ENCODE measurements around the gene PDZD7. TPM values are rescaled to one million over a fixed set of nuclear protein-coding genes. Genes with fewer than 3 reads are reported as not detected.

PDZD7 gene
- total RNA-seq, 1 experiment from 2014 or later = 0.30 TPM

GRCh38 chr10:101075775-101076174 lies 44.8 kb upstream of the PDZD7 start:
- Histone ChIP-seq H3K4me3 (ENCODE audit: low read depth, low read length, poor library complexity, severe bottlenecking) (no peak overlapping the region), H3K27ac (ENCODE audit: low read depth, low read length, poor library complexity, severe bottlenecking) (no peak overlapping the region), H3K27me3 (replicated peaks; ENCODE audit: insufficient read depth, low read depth, low read length, poor library complexity) (peaks cover 12% of the 10 kb centered on the region), H3K9me3 (ENCODE audit: low read depth, low read length, poor library complexity, severe bottlenecking) (no peaks in the 10 kb centered on the region), H3K36me3 (ENCODE audit: insufficient read depth, low read length, poor library complexity, severe bottlenecking) (no peaks in the 10 kb centered on the region), H3K4me1 (ENCODE audit: insufficient read depth, low read length, poor library complexity, severe bottlenecking) (no peaks in the 10 kb centered on the region)
- no peak for DNase-seq (ENCODE audit: low spot score)
- CTCF ChIA-PET = no interaction called here
- intact Hi-C loops (cut with micrococcal nuclease; ENCODE audit: unreplicated experiment) = no loop called here
- POLR2A ChIA-PET (ENCODE audit: low non-redundant PET) = no interaction called here
- no TSS peak for BruUV-seq (replicated peaks)
- TF ChIP-seq EZH2 (IDR thresholded peaks at IDR 0.05; ENCODE audit: borderline replicate concordance, low read depth, low read length, poor library complexity, severe bottlenecking) = no peak
- TF ChIP-seq CTCF (conservative IDR thresholded peaks at IDR 0.05; ENCODE audit: low read depth, low read length) = no peak

GRCh38 chr10:101073631-101074030 lies 42.7 kb upstream of the PDZD7 start:
- DNase-seq (ENCODE audit: low spot score) = no peak
- H3K4me1 ChIP-seq (ENCODE audit: insufficient read depth, low read length, poor library complexity, severe bottlenecking) = no peaks in the 10 kb centered on the region
- H3K27me3 ChIP-seq (replicated peaks; ENCODE audit: insufficient read depth, low read depth, low read length, poor library complexity) = peaks cover 10% of the 10 kb centered on the region
- H3K36me3 ChIP-seq (ENCODE audit: insufficient read depth, low read length, poor library complexity, severe bottlenecking) = no peaks in the 10 kb centered on the region
- CTCF ChIA-PET = interaction anchor here (1.3 to 1.6 kb wide), 3 partner anchors 24 to 69 kb away, joined by 4 to 6 read pairs (median 4); no protein-coding TSS in a partner anchor
- TF ChIP-seq EZH2 (IDR thresholded peaks at IDR 0.05; ENCODE audit: borderline replicate concordance, low read depth, low read length, poor library complexity, severe bottlenecking) = no peak
- TF ChIP-seq CTCF (conservative IDR thresholded peaks at IDR 0.05; ENCODE audit: low read depth, low read length) = no peak
- BruUV-seq (replicated peaks) = no TSS peak
- no peak overlapping the region for H3K4me3 ChIP-seq (ENCODE audit: low read depth, low read length, poor library complexity, severe bottlenecking)
- POLR2A ChIA-PET (ENCODE audit: low non-redundant PET) = no interaction called here
- no peaks in the 10 kb centered on the region for H3K9me3 ChIP-seq (ENCODE audit: low read depth, low read length, poor library complexity, severe bottlenecking)
- intact Hi-C loops (cut with micrococcal nuclease; ENCODE audit: unreplicated experiment) = no loop called here
- H3K27ac ChIP-seq (ENCODE audit: low read depth, low read length, poor library complexity, severe bottlenecking) = no peak overlapping the region

DNA sequence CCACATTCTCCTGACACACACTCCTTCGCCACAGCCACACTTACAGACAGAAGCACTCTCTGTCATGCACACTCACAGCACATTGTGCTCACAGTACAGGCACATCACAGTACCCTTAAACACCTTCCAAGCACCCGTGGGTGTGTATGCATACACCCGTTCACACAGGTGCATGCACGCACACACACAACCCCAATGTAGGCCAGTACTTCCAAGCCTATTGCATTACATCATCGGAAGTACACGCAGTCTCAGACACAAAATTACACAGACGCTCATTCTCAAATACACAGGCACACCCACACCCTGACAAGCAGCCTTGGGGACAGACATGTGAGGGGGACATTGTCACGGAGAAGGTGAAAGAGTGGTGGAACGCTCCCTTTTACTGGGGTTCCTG lies 42.0 kb upstream of the PDZD7 start:
- ChIA-PET CTCF (no interaction called here), POLR2A (ENCODE audit: low non-redundant PET) (no interaction called here)
- TF ChIP-seq EZH2 (IDR thresholded peaks at IDR 0.05; ENCODE audit: borderline replicate concordance, low read depth, low read length, poor library complexity, severe bottlenecking) = no peak
- no peak for TF ChIP-seq CTCF (conservative IDR thresholded peaks at IDR 0.05; ENCODE audit: low read depth, low read length)
- peaks cover 10% of the 10 kb centered on the region for H3K27me3 ChIP-seq (replicated peaks; ENCODE audit: insufficient read depth, low read depth, low read length, poor library complexity)
- H3K4me1 ChIP-seq (ENCODE audit: insufficient read depth, low read length, poor library complexity, severe bottlenecking) = no peaks in the 10 kb centered on the region
- H3K9me3 ChIP-seq (ENCODE audit: low read depth, low read length, poor library complexity, severe bottlenecking) = no peaks in the 10 kb centered on the region
- no TSS peak for BruUV-seq (replicated peaks)
- DNase-seq (ENCODE audit: low spot score) = no peak
- intact Hi-C loops (cut with micrococcal nuclease; ENCODE audit: unreplicated experiment) = no loop called here
- H3K4me3 ChIP-seq (ENCODE audit: low read depth, low read length, poor library complexity, severe bottlenecking) = no peak overlapping the region
- no peaks in the 10 kb centered on the region for H3K36me3 ChIP-seq (ENCODE audit: insufficient read depth, low read length, poor library complexity, severe bottlenecking)
- no peak overlapping the region for H3K27ac ChIP-seq (ENCODE audit: low read depth, low read length, poor library complexity, severe bottlenecking)

All from A673 (cell line).